ENCODE data around the gene RP2. TPM values are rescaled to one million over a fixed set of nuclear protein-coding genes. Genes with fewer than 3 reads are reported as not detected.

Gene RP2
- total and polyA plus RNA-seq, 9 of the 15 experiments (the other 6 are each of a cell fraction or from before 2014, with no cell fraction given): 2.0 to 6.9 (median 3.5) TPM

DNA sequence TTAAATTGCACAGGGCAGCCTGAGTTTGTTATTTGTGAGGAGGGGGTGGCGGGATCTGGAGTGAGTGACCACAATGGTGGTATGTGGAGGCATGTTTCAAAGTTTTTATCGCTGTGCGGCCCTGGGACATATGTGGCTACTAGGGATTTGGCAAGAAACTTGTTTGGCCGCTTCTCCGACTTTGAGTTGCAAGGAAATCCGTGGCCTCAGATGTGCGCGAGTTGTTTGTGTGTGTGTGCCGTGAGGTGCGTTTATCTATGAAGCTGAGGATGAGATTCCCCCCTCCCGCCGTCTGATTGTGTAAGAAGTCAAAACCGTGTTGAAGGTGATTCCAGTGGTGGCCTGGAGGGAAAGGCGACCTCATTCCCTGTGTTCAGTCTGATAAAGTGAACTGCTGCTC is 76.8 kb downstream of the RP2 start:
- WGBS (ENCODE audit: insufficient coverage, low coverage, missing lambda C conversion rate): 0% methylated on average over 5 of the region's 14 CpGs
- CTCF ChIA-PET (ENCODE audit: low intra/inter-chr PET ratio): no interaction called here
- Histone ChIP-seq H2AFZ (ENCODE audit: low read depth, low read length) (no peak overlapping the region), H4K20me1 (replicated peaks; ENCODE audit: control insufficient read depth, insufficient read depth, low read length) (no peaks in the 10 kb centered on the region), H3K36me3 (ENCODE audit: control insufficient read depth, insufficient read depth, low read length) (no peaks in the 10 kb centered on the region), H3K27me3 (ENCODE audit: control insufficient read depth in 2 of 2, insufficient read depth in 2 of 2, low read length in 2 of 2) (no peaks in the 10 kb centered on the region; a peak in 2 of 5 replicates), H3K79me2 (ENCODE audit: control insufficient read depth, insufficient read depth, low read length) (peaks cover 32% of the 10 kb centered on the region), H3K27ac (ENCODE audit: extremely low read depth, low read depth, low read length) (no peak overlapping the region), H3K4me3 (peak overlapping the region; percentile 50), H3K9ac (ENCODE audit: insufficient read depth in 1 of 2, low read depth in 2 of 2, low read length in 2 of 2) (peak overlapping the region; percentile 49 to 79; a peak in 2 of 4 replicates), H3K4me2 (ENCODE audit: insufficient read depth, low read length) (peak overlapping the region; percentile 62; the same call in 1 of the 2 replicates), H3K4me1 (replicated peaks in 1 of 2; ENCODE audit: control insufficient read depth in 2 of 2, insufficient read depth in 2 of 2, low read length in 2 of 2) (peaks cover 0 to 9% of the 10 kb centered on the region in 2 experiments; a peak in 2 of 5 replicates), H3K9me1 (ENCODE audit: control insufficient read depth, insufficient read depth, low read length) (no peaks in the 10 kb centered on the region), H3K9me3 (replicated peaks; ENCODE audit: control insufficient read depth, insufficient read depth, low read depth, low read length) (no peaks in the 10 kb centered on the region)
- POLR2A ChIA-PET: interaction anchor here (1.9 kb wide), 1 partner anchor 15 kb away, joined by 5 read pairs; no protein-coding TSS in a partner anchor
- TF ChIP-seq CEBPG (CRISPR knock-in tag; IDR thresholded peaks at IDR 0.05) (no peak), CEBPG (tag; conservative IDR thresholded peaks at IDR 0.05 in 1 of 2, IDR thresholded peaks at IDR 0.05 in 1 of 2) (peak in 1 of 2 experiments; percentile 15; a peak in 1 of 4 replicates), CEBPB (tag; IDR thresholded peaks at IDR 0.05) (peak; percentile 83)
- TF ChIP-seq, protein P1, sequence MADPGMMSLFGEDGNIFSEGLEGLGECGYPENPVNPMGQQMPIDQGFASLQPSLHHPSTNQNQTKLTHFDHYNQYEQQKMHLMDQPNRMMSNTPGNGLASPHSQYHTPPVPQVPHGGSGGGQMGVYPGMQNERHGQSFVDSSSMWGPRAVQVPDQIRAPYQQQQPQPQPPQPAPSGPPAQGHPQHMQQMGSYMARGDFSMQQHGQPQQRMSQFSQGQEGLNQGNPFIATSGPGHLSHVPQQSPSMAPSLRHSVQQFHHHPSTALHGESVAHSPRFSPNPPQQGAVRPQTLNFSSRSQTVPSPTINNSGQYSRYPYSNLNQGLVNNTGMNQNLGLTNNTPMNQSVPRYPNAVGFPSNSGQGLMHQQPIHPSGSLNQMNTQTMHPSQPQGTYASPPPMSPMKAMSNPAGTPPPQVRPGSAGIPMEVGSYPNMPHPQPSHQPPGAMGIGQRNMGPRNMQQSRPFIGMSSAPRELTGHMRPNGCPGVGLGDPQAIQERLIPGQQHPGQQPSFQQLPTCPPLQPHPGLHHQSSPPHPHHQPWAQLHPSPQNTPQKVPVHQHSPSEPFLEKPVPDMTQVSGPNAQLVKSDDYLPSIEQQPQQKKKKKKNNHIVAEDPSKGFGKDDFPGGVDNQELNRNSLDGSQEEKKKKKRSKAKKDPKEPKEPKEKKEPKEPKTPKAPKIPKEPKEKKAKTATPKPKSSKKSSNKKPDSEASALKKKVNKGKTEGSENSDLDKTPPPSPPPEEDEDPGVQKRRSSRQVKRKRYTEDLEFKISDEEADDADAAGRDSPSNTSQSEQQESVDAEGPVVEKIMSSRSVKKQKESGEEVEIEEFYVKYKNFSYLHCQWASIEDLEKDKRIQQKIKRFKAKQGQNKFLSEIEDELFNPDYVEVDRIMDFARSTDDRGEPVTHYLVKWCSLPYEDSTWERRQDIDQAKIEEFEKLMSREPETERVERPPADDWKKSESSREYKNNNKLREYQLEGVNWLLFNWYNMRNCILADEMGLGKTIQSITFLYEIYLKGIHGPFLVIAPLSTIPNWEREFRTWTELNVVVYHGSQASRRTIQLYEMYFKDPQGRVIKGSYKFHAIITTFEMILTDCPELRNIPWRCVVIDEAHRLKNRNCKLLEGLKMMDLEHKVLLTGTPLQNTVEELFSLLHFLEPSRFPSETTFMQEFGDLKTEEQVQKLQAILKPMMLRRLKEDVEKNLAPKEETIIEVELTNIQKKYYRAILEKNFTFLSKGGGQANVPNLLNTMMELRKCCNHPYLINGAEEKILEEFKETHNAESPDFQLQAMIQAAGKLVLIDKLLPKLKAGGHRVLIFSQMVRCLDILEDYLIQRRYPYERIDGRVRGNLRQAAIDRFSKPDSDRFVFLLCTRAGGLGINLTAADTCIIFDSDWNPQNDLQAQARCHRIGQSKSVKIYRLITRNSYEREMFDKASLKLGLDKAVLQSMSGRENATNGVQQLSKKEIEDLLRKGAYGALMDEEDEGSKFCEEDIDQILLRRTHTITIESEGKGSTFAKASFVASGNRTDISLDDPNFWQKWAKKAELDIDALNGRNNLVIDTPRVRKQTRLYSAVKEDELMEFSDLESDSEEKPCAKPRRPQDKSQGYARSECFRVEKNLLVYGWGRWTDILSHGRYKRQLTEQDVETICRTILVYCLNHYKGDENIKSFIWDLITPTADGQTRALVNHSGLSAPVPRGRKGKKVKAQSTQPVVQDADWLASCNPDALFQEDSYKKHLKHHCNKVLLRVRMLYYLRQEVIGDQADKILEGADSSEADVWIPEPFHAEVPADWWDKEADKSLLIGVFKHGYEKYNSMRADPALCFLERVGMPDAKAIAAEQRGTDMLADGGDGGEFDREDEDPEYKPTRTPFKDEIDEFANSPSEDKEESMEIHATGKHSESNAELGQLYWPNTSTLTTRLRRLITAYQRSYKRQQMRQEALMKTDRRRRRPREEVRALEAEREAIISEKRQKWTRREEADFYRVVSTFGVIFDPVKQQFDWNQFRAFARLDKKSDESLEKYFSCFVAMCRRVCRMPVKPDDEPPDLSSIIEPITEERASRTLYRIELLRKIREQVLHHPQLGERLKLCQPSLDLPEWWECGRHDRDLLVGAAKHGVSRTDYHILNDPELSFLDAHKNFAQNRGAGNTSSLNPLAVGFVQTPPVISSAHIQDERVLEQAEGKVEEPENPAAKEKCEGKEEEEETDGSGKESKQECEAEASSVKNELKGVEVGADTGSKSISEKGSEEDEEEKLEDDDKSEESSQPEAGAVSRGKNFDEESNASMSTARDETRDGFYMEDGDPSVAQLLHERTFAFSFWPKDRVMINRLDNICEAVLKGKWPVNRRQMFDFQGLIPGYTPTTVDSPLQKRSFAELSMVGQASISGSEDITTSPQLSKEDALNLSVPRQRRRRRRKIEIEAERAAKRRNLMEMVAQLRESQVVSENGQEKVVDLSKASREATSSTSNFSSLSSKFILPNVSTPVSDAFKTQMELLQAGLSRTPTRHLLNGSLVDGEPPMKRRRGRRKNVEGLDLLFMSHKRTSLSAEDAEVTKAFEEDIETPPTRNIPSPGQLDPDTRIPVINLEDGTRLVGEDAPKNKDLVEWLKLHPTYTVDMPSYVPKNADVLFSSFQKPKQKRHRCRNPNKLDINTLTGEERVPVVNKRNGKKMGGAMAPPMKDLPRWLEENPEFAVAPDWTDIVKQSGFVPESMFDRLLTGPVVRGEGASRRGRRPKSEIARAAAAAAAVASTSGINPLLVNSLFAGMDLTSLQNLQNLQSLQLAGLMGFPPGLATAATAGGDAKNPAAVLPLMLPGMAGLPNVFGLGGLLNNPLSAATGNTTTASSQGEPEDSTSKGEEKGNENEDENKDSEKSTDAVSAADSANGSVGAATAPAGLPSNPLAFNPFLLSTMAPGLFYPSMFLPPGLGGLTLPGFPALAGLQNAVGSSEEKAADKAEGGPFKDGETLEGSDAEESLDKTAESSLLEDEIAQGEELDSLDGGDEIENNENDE (IDR thresholded peaks at IDR 0.05; ENCODE audit: low read depth, low read length): no peak
- in situ Hi-C loops (cut with MboI) (no loop called here), intact Hi-C loops (cut with micrococcal nuclease) (loop anchor here (1.0 kb wide), 1 partner anchor 65 kb away; no protein-coding TSS in a partner anchor)
- ATAC-seq (no peak), FAIRE-seq (no peak), DNase-seq (ENCODE audit: extremely low read depth in 1 of 4, low spot score in 3 of 4) (peak in 1 of 4 experiments; percentile 22)
- BruUV-seq (replicated peaks): TSS peak; percentile 55

Measured in K562 (cell line).